Measurements from ENCODE around the gene NR3C2. TPM values are rescaled to one million over a fixed set of nuclear protein-coding genes. Genes with fewer than 3 reads are reported as not detected.

NR3C2 gene
- total RNA-seq, 4 donors from 2014 or later, result 13.1 to 24.1 (median 14.6) TPM

GRCh38 chr4:148215202-148215601, 227.0 kb downstream of the NR3C2 start:
- TF ChIP-seq, protein P1, sequence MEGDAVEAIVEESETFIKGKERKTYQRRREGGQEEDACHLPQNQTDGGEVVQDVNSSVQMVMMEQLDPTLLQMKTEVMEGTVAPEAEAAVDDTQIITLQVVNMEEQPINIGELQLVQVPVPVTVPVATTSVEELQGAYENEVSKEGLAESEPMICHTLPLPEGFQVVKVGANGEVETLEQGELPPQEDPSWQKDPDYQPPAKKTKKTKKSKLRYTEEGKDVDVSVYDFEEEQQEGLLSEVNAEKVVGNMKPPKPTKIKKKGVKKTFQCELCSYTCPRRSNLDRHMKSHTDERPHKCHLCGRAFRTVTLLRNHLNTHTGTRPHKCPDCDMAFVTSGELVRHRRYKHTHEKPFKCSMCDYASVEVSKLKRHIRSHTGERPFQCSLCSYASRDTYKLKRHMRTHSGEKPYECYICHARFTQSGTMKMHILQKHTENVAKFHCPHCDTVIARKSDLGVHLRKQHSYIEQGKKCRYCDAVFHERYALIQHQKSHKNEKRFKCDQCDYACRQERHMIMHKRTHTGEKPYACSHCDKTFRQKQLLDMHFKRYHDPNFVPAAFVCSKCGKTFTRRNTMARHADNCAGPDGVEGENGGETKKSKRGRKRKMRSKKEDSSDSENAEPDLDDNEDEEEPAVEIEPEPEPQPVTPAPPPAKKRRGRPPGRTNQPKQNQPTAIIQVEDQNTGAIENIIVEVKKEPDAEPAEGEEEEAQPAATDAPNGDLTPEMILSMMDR (IDR thresholded peaks at IDR 0.05), result no peak
- TF ChIP-seq EP300 (IDR thresholded peaks at IDR 0.05) (no peak), POLR2A (IDR thresholded peaks at IDR 0.05) (no peak)
- DNase-seq (ENCODE audit: low spot score in 2 of 2), result no peak
- no peaks in the 10 kb centered on the region for H3K27me3 ChIP-seq
- H3K27ac ChIP-seq, result peak overlapping the region in 1 of 4 donors; percentile 14
- no peak overlapping the region for H3K4me3 ChIP-seq
- H3K9me3 ChIP-seq, result no peaks in the 10 kb centered on the region
- 44 to 45% methylated on average over 3 of the region's 3 CpGs for WGBS, 2 donors
- H3K4me1 ChIP-seq, result peaks cover 0 to 39% (median 6%) of the 10 kb centered on the region in 4 donors
- no peaks in the 10 kb centered on the region for H3K36me3 ChIP-seq

DNA sequence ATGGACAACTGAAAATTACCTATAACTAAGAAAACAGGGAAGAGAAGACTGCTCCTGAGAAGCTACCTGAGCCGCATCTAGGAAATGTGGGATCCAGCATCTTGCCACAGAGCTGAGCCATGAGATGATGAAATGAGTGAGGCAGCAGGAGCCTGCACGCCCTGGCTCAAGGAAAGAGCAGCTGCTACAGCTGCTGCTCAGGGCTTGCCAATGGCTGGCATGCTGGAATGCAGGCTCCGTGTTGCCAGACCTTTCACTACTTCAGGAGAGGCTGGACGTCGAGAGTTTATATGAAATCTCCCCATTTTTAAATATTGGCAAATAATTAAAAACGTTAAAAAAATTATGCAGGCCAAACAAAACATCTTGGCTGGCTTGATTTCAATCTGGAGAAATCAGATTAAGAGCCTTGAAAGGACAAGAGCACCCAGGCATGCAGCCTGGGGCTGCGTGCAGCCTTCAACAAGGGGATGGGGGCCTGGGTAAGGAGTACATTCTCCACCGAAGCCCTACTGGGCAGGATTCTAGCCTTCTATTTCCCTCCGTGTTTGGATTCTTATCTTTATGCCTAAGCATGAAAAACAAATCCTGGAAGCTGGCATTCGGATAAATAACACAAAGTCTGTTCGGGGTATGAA, 227.6 kb downstream of the NR3C2 start:
- H3K4me1 ChIP-seq, result peaks cover 0 to 39% (median 6%) of the 10 kb centered on the region in 4 donors
- peak overlapping the region in 1 of 4 donors; percentile 14 for H3K27ac ChIP-seq
- no peaks in the 10 kb centered on the region for H3K36me3 ChIP-seq
- DNase-seq (ENCODE audit: low spot score in 2 of 2), result peak in 1 of 2 donors; percentile 17
- no peaks in the 10 kb centered on the region for H3K27me3 ChIP-seq
- H3K9me3 ChIP-seq, result no peaks in the 10 kb centered on the region
- WGBS, 2 donors, result 39% methylated on average over 11 of the region's 11 CpGs
- no peak overlapping the region for H3K4me3 ChIP-seq
- TF ChIP-seq, protein P1 (IDR thresholded peaks at IDR 0.05), result no peak
- no peak for TF ChIP-seq EP300 (IDR thresholded peaks at IDR 0.05)
- TF ChIP-seq POLR2A (IDR thresholded peaks at IDR 0.05), result no peak

DNA sequence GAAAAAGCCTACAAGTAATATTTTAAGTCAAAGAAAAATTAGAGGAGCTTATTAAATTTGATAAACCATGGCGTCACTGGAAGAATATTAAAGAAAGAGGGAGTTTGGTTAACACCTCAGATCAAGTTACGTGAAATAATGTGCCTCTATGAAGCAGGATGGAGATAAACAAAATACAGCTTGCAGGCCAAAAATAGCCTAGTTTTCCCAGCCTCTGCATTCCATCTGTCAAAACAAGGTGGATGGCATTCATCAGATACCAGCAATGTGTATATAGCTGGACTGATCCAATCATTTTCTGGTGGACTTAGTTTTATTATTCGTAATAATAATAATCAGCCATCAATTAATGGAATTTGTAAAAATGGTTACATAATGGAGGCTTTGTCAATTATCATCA, 230.7 kb downstream of the NR3C2 start:
- no peaks in the 10 kb centered on the region for H3K9me3 ChIP-seq
- H3K27me3 ChIP-seq, result no peaks in the 10 kb centered on the region
- peaks cover 0 to 25% (median 2%) of the 10 kb centered on the region in 4 donors for H3K4me1 ChIP-seq
- TF ChIP-seq, protein P1 (IDR thresholded peaks at IDR 0.05), result no peak
- TF ChIP-seq POLR2A (IDR thresholded peaks at IDR 0.05), result no peak
- no peak for TF ChIP-seq EP300 (IDR thresholded peaks at IDR 0.05)
- H3K4me3 ChIP-seq, result no peak overlapping the region
- no peaks in the 10 kb centered on the region for H3K36me3 ChIP-seq
- H3K27ac ChIP-seq, result no peak overlapping the region
- 42 to 87% methylated on average over 3 of the region's 3 CpGs for WGBS, 2 donors
- no peak for DNase-seq (ENCODE audit: low spot score in 2 of 2)

GRCh38 chr4:148210661-148211060, 231.6 kb downstream of the NR3C2 start:
- WGBS, 2 donors, result 97% methylated on average over 1 of the region's 1 CpG
- H3K36me3 ChIP-seq, result no peaks in the 10 kb centered on the region
- no peaks in the 10 kb centered on the region for H3K9me3 ChIP-seq
- no peak overlapping the region for H3K4me3 ChIP-seq
- no peak overlapping the region for H3K27ac ChIP-seq
- no peaks in the 10 kb centered on the region for H3K27me3 ChIP-seq
- peaks cover 0 to 20% (median 2%) of the 10 kb centered on the region in 4 donors for H3K4me1 ChIP-seq
- TF ChIP-seq POLR2A (IDR thresholded peaks at IDR 0.05) (no peak), EP300 (IDR thresholded peaks at IDR 0.05) (no peak)
- TF ChIP-seq, protein P1 (IDR thresholded peaks at IDR 0.05), result no peak
- no peak for DNase-seq (ENCODE audit: low spot score in 2 of 2)

DNA sequence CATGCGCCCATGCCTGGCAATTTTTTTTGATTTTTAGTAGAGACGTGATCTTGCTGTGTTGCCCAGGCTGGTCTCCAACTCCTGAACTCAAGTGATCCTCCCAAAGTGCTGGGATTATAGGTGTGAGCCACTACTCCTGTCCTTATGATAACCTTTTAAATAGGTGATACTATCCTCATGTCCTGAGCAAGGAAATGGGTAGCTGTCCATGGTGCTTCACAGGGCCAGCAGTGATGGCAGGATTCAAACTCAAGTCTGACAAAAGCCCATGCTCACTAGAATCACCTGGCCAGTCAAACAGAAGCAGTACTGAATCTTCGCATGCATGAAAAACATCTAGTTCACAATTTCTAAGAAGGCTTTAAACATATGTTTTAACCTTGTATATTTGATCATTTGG, 235.1 kb downstream of the NR3C2 start:
- Histone ChIP-seq H3K27ac (no peak overlapping the region), H3K4me1 (peaks cover 0 to 34% (median 0%) of the 10 kb centered on the region in 4 donors), H3K4me3 (no peak overlapping the region), H3K9me3 (no peaks in the 10 kb centered on the region), H3K36me3 (no peaks in the 10 kb centered on the region), H3K27me3 (no peaks in the 10 kb centered on the region)
- no peak for DNase-seq (ENCODE audit: low spot score in 2 of 2)
- WGBS, 2 donors, result 79 to 100% methylated on average over 3 of the region's 3 CpGs
- TF ChIP-seq POLR2A (IDR thresholded peaks at IDR 0.05) (no peak), EP300 (IDR thresholded peaks at IDR 0.05) (no peak)
- TF ChIP-seq, protein P1 (IDR thresholded peaks at IDR 0.05), result no peak

Data from tibial nerve (tissue), 4 donors.